ENCODE data around the gene PTPRG. TPM values are rescaled to one million over a fixed set of nuclear protein-coding genes. Genes with fewer than 3 reads are reported as not detected.

PTPRG gene
- total RNA-seq, 1 donor from 2014 or later = 0.84 TPM

- intact Hi-C loops (cut with micrococcal nuclease) = no loop called here
Measured at GRCh38 chr3:61919371-61919770, 358.0 kb downstream of the PTPRG start.

- intact Hi-C loops (cut with micrococcal nuclease) = no loop called here
Measured at GRCh38 chr3:61922118-61922517, 360.7 kb downstream of the PTPRG start.

GRCh38 chr3:61924090-61924735 is 362.8 kb downstream of the PTPRG start:
- intact Hi-C loops (cut with micrococcal nuclease) = no loop called here

GRCh38 chr3:61924991-61925390 is 363.6 kb downstream of the PTPRG start:
- intact Hi-C loops (cut with micrococcal nuclease) = no loop called here

GRCh38 chr3:61925721-61926120 is 364.4 kb downstream of the PTPRG start:
- intact Hi-C loops (cut with micrococcal nuclease) = no loop called here

GRCh38 chr3:61926923-61927322 is 365.6 kb downstream of the PTPRG start:
- intact Hi-C loops (cut with micrococcal nuclease) = no loop called here

GRCh38 chr3:61927332-61927731 is 366.0 kb downstream of the PTPRG start:
- intact Hi-C loops (cut with micrococcal nuclease) = no loop called here

GRCh38 chr3:61928039-61928438 is 366.7 kb downstream of the PTPRG start:
- intact Hi-C loops (cut with micrococcal nuclease) = no loop called here

- intact Hi-C loops (cut with micrococcal nuclease) = no loop called here
Measured at GRCh38 chr3:61928776-61929314, 367.5 kb downstream of the PTPRG start.

- intact Hi-C loops (cut with micrococcal nuclease) = no loop called here
Measured at GRCh38 chr3:61929617-61930016, 368.2 kb downstream of the PTPRG start.

- intact Hi-C loops (cut with micrococcal nuclease) = no loop called here
Measured at GRCh38 chr3:61932499-61932898, 371.1 kb downstream of the PTPRG start.

GRCh38 chr3:61933798-61934504 is 372.6 kb downstream of the PTPRG start:
- intact Hi-C loops (cut with micrococcal nuclease) = no loop called here

GRCh38 chr3:61934505-61934871 is 373.1 kb downstream of the PTPRG start:
- intact Hi-C loops (cut with micrococcal nuclease) = no loop called here

GRCh38 chr3:61935814-61936213 is 374.4 kb downstream of the PTPRG start:
- intact Hi-C loops (cut with micrococcal nuclease) = no loop called here

- intact Hi-C loops (cut with micrococcal nuclease) = no loop called here
Measured at GRCh38 chr3:61936344-61936937, 375.1 kb downstream of the PTPRG start.

GRCh38 chr3:61937477-61937876 is 376.1 kb downstream of the PTPRG start:
- intact Hi-C loops (cut with micrococcal nuclease) = no loop called here

GRCh38 chr3:61938878-61939549 is 377.6 kb downstream of the PTPRG start:
- intact Hi-C loops (cut with micrococcal nuclease) = no loop called here

- intact Hi-C loops (cut with micrococcal nuclease) = no loop called here
Measured at GRCh38 chr3:61940236-61940635, 378.9 kb downstream of the PTPRG start.

GRCh38 chr3:61943975-61944374 is 382.6 kb downstream of the PTPRG start:
- intact Hi-C loops (cut with micrococcal nuclease) = no loop called here

GRCh38 chr3:61944726-61945125 is 383.4 kb downstream of the PTPRG start:
- intact Hi-C loops (cut with micrococcal nuclease) = no loop called here

GRCh38 chr3:61945657-61946056 is 384.3 kb downstream of the PTPRG start:
- intact Hi-C loops (cut with micrococcal nuclease) = no loop called here
